HUES6 (cell line): ENCODE data around the gene SOX12.
"Not testable (repeated sequence)": the region's sequence is repeated elsewhere in the genome, so short reads cannot be mapped to it uniquely, and the experiment has no call there.

Experiments used
- H3K27ac ChIP-seq: 2 replicates; pipeline ENCODE4 v1.7.0; 2013; ENCODE audit warnings: low read depth, mild to moderate bottlenecking, low read length, inconsistent platforms
- H3K27me3 ChIP-seq: 2 replicates; pipeline ENCODE4 v1.6.1; 2013; ENCODE audit warnings: low read length; ENCODE audit not compliant: control insufficient read depth, insufficient read depth
- H3K36me3 ChIP-seq: 2 replicates; pipeline ENCODE4 v1.6.1; 2013; ENCODE audit warnings: low read length; ENCODE audit not compliant: control insufficient read depth, insufficient read depth
- H3K4me1 ChIP-seq: 2 replicates; pipeline ENCODE4 v1.6.1; 2013; ENCODE audit warnings: low read length; ENCODE audit not compliant: control insufficient read depth, insufficient read depth
- H3K4me3 ChIP-seq: 2 replicates; pipeline ENCODE4 v1.5.1; 2013; ENCODE audit warnings: low read depth, low read length
- H3K9ac ChIP-seq: one replicate; pipeline ENCODE4 v1.6.1; 2013; ENCODE audit warnings: mild to moderate bottlenecking, low read length
- H3K9me3 ChIP-seq: 2 replicates; pipeline ENCODE4 v1.6.1; 2013; ENCODE audit warnings: low read depth, low read length; ENCODE audit not compliant: control insufficient read depth, insufficient read depth

The SOX12 gene

DNA sequence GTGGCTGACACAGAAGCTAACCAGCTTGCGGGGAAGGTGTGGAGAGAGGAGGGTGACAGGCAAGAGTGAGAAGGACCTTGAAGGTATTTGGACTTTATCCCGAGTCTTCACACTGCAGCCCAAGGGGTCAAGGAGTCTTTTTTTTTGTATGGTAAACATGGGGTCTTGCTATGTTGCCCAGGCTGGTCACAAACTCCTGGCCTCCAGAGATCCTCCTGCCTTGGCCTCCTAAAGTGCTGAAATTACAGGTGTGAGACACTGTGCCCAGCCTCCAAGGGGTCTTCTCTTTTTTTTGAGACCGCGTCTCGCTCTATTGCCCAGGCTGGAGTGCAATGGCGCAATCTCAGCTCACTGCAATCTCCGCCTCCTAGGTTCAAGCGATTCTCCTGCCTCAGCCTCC, 9.2 kb downstream of the SOX12 start:
- Histone ChIP-seq H3K9me3 (no peaks in the 10 kb centered on the region), H3K27ac (no peak overlapping the region), H3K36me3 (no peaks in the 10 kb centered on the region), H3K9ac (no peak overlapping the region), H3K27me3 (peaks cover 30% of the 10 kb centered on the region), H3K4me1 (peaks cover 9% of the 10 kb centered on the region), H3K4me3 (no peak overlapping the region)

DNA sequence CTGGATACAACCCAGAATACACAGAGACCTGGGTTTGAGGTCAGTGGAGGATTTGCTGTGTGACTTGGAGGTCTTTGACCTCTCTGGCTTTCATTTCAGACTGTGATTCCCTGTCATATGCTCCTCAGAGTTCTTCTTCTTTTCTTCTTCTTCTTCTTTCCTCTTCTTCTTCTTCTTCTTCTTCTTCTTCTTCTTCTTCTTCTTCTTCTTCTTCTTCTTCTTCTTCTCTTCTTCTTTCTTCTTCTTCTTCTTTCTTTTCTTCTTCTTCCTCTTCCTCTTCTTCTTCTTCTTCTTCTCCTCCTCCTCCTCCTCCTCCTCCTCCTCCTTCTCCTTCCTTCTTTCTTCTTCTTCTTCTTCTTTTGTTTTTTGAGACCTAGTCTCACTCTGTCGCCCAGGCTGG, 10.7 kb downstream of the SOX12 start:
- not testable (repeated sequence) for H3K4me1 ChIP-seq, H3K27ac ChIP-seq, H3K4me3 ChIP-seq, H3K36me3 ChIP-seq, H3K9me3 ChIP-seq, H3K9ac ChIP-seq
- peaks cover 30% of the 10 kb centered on the region for H3K27me3 ChIP-seq

DNA sequence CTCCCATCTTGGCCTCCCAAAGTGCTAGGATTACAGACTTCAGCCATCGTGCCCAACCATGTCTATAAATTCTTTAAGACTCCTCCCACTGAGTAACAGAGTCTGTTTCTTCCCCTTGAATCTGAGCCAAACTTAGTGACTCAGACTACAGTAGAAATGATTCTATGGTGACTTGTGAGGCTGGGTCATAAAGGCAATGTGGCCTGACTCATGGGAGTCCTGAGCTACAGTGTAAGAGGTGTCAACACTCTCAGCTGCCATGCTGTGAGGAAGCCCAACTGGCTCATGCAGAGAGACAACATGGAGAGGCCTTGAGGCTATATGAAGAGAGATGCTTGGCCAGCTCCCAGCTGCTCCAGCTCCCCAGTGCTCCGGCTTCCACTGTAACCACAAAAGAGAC, 16.3 kb downstream of the SOX12 start:
- no peaks in the 10 kb centered on the region for H3K9me3 ChIP-seq
- H3K27me3 ChIP-seq: peaks cover 22% of the 10 kb centered on the region
- no peak overlapping the region for H3K27ac ChIP-seq
- H3K4me1 ChIP-seq: peaks cover 3% of the 10 kb centered on the region; the same call in 1 of the 2 replicates
- H3K4me3 ChIP-seq: no peak overlapping the region
- no peak overlapping the region for H3K9ac ChIP-seq
- H3K36me3 ChIP-seq: no peaks in the 10 kb centered on the region

DNA sequence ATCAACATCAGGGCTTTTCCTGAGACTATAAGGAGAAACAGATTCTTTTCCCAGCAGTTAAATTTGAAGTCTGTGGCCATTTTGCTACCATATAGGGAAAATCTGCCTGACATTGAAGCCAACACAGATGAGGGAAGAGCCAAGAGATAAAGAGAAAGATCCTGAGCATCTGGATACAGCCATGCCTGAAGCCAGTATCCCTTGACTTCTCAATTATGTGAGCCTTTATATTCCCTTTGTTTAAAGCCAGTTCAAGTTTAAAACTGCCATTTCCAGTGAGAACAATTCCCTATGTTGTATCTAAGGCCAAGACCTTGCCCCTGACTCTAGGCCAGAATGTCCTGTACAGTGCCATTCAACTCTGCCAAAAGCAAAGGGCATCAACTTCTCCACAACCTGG, 17.8 kb downstream of the SOX12 start:
- Histone ChIP-seq H3K27me3 (peaks cover 9% of the 10 kb centered on the region), H3K36me3 (no peaks in the 10 kb centered on the region), H3K9me3 (no peaks in the 10 kb centered on the region), H3K27ac (no peak overlapping the region), H3K4me3 (no peak overlapping the region), H3K4me1 (peaks cover 3% of the 10 kb centered on the region; the same call in 1 of the 2 replicates), H3K9ac (no peak overlapping the region)

DNA sequence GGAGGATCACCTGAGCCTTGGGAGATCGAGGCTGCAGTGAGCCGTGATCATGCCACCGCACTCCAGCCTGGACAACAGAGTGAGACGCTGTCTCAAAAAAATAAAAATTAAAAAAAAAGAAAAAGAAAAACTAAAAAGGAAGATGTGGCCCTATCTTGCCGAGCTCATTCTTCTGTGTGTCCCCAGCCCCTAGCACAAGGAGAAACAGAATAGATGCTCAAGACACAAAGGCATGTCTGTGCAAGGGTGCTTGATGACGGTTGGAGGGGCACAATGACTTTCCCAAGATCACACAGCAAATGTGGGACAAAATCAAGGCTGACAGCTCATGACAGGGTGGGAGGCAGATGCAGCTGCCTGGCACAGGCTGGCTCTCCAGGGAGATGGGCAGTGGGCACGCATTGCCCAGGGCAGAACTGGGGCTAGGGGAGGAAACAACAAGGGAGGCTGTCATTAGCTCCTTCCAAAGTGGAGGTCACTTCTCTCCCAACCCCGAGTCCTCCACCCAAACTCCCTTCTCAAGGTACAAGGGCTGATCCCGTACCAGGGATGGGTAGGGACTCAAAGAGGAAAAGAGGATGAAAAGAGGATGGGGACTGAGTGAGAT, 20.8 kb downstream of the SOX12 start:
- H3K9ac ChIP-seq: peak overlapping the region; percentile 1
- peaks cover 16% of the 10 kb centered on the region; the same call in 1 of the 2 replicates for H3K4me1 ChIP-seq
- H3K9me3 ChIP-seq: no peaks in the 10 kb centered on the region
- H3K4me3 ChIP-seq: peak overlapping the region; percentile 73
- H3K36me3 ChIP-seq: peaks cover 4% of the 10 kb centered on the region; the same call in 1 of the 2 replicates
- no peaks in the 10 kb centered on the region for H3K27me3 ChIP-seq
- no peak overlapping the region for H3K27ac ChIP-seq

DNA sequence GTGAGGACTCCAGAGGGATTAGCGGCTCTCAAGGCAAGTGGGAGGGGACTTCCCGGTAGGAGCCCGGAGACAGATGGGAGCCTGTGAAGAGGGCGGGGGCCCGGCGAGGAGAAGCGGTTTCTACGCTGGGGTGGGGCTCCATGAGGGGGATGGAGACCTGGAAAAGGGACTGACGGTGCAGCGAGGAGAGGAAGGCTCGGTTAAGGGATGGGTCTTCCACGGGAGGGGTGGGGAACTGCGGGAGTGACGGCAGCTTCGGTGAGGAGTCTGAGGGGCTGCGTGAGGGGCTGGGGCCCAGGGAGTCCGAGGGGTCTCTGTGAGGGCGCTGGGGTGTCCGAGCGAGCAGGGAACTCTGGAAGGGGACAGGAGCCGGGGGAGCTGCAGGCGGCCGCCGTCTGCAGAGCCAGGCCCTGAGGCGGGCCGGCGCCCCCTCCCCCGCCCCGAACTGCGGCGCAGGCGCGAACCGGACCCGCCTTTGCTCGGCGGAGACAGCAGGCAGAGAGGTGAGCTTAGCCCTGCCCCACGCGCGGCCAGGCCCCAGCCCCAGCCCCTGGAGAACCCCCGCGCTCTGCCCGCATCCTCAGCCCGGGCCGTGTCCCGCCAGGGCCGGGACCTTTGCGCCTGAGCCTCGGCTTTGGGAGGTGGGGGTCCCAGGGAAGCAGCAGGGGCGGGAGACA, 21.4 kb downstream of the SOX12 start, which contains the start of gene NRSN2:
Gene NRSN2, plus strand, starts transcription at position 472 of the 677 bp plus-strand sequence. CDS start 2,533 bp downstream, outside the sequence.
- Histone ChIP-seq H3K27ac (peak within 1 kb of the TSS; percentile 41; the same call in 1 of the 2 replicates), H3K9ac (peak within 1 kb of the TSS; percentile 80), H3K9me3 (no peaks in the 10 kb centered on the region), H3K4me1 (peaks cover 16% of the 10 kb centered on the region; the same call in 1 of the 2 replicates), H3K36me3 (peaks cover 4% of the 10 kb centered on the region; the same call in 1 of the 2 replicates), H3K27me3 (no peaks in the 10 kb centered on the region), H3K4me3 (peak within 1 kb of the TSS; percentile 73)

DNA sequence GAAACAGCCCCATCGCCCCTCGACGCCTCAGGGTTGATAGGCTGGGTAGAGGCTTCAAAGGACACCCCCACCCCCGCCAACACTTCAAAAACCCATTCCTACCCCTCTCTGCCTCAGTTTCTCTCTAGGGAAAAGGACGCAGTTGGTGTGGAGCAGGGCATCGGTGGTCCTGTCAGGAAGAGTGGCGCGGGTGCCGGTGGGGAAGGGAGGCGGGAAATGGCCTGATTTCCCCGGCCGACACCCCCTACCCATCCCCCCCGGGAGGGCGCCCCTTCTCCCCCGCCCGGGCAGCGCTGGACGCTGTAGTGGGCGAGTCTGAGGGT, 21.9 kb downstream of the SOX12 start:
- peaks cover 4% of the 10 kb centered on the region; the same call in 1 of the 2 replicates for H3K36me3 ChIP-seq
- no peaks in the 10 kb centered on the region for H3K27me3 ChIP-seq
- H3K9ac ChIP-seq: peak overlapping the region; percentile 65
- no peaks in the 10 kb centered on the region for H3K9me3 ChIP-seq
- H3K4me1 ChIP-seq: peaks cover 16% of the 10 kb centered on the region; the same call in 1 of the 2 replicates
- peak overlapping the region; percentile 28; the same call in 1 of the 2 replicates for H3K27ac ChIP-seq
- H3K4me3 ChIP-seq: peak overlapping the region; percentile 73

DNA sequence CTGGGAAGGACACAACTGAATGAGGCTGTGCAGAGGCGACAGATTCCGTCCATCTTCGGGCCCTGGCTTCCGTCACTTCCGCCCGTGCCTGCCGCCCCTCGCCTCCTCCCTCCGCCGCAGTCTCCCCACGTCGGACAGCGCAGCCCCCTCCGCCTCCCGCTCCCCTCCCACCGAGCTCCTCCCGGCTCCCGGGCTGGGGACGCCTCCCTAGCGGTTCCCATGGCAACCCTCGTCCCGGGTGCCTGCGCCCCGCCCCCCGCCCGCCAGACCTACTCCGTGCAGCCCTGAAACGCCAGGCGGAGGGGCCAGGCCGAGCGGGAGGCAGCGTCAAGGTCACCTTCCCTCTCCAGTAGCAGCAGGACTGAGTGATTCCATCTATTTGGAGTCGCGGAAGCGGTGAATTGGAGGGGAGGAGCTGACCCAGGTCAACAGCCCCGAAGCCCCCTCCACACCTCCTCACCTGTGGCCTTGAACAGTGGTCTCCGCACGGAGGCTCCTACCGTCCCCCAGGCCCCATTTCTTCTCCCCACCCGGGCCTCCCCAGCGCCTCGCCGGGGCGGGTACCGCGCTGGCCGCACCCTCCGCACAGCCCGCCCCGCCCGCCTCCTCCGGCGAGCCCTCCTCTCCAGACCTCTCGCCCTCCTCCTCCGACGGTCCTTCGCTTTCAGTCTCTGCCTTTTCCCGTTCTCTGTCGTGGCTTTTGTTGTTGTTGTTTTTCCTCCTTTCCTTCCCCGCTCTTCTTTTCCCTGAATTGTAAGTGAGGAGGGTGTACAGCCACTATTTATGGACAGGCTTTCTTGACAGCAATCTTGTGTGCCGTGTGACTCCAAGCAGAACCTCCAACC, 22.5 kb downstream of the SOX12 start:
- peak overlapping the region; percentile 80 for H3K9ac ChIP-seq
- H3K4me3 ChIP-seq: peak overlapping the region; percentile 73
- peaks cover 4% of the 10 kb centered on the region; the same call in 1 of the 2 replicates for H3K36me3 ChIP-seq
- peaks cover 16% of the 10 kb centered on the region; the same call in 1 of the 2 replicates for H3K4me1 ChIP-seq
- H3K27ac ChIP-seq: peak overlapping the region; percentile 41; the same call in 1 of the 2 replicates
- H3K27me3 ChIP-seq: no peaks in the 10 kb centered on the region
- H3K9me3 ChIP-seq: no peaks in the 10 kb centered on the region

DNA sequence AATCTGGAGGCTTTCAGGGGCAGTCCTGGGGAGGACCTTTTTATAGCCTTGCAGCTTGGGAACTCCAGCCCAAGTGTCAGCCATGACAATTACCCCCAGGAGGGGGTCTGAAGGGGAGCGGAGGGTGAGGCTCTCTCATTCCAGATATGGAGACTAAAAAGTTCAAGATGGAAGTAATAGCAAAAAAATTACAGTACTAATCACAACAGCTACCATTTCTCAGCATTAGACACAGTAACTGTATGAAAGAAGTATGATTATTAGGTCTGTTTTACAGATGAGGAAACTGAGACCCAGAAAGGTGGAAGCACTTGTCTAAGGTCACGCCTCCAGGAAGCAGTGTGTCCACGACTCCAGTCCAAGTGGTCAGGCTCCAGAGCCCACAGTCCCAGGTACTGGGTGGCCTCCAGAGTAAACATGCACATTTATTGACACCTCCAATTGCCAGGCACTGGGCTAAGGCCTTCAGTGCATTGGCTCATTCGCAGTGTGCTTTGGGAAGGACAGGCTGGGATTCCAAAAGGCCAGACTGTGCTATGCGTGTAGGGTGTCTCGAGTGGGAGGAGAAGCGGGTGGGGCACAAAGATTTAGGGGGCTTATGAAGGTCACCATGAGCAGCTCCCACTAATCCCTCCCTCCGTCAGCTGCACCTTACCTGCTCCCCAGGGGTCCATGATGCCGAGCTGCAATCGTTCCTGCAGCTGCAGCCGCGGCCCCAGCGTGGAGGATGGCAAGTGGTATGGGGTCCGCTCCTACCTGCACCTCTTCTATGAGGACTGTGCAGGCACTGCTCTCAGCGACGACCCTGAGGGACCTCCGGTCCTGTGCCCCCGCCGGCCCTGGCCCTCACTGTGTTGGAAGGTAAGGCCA, 23.9 kb downstream of the SOX12 start:
- peaks cover 4% of the 10 kb centered on the region; the same call in 1 of the 2 replicates for H3K36me3 ChIP-seq
- no peak overlapping the region for H3K27ac ChIP-seq
- no peaks in the 10 kb centered on the region for H3K9me3 ChIP-seq
- no peak overlapping the region for H3K9ac ChIP-seq
- no peaks in the 10 kb centered on the region for H3K27me3 ChIP-seq
- H3K4me3 ChIP-seq: no peak overlapping the region
- peaks cover 16% of the 10 kb centered on the region; the same call in 1 of the 2 replicates for H3K4me1 ChIP-seq

DNA sequence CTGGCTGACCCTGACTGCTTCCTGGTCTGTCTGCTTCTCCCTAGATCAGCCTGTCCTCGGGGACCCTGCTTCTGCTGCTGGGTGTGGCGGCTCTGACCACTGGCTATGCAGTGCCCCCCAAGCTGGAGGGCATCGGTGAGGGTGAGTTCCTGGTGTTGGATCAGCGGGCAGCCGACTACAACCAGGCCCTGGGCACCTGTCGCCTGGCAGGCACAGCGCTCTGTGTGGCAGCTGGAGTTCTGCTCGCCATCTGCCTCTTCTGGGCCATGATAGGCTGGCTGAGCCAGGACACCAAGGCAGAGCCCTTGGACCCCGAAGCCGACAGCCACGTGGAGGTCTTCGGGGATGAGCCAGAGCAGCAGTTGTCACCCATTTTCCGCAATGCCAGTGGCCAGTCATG, 27.8 kb downstream of the SOX12 start:
- Histone ChIP-seq H3K9me3 (no peaks in the 10 kb centered on the region), H3K36me3 (peaks cover 4% of the 10 kb centered on the region; the same call in 1 of the 2 replicates), H3K27me3 (no peaks in the 10 kb centered on the region), H3K4me3 (no peak overlapping the region), H3K27ac (no peak overlapping the region), H3K9ac (no peak overlapping the region), H3K4me1 (peaks cover 12% of the 10 kb centered on the region; the same call in 1 of the 2 replicates)
